Stimulated activated CD4-positive, alpha-beta T cell treated with anti-CD3 and anti-CD28 coated beads, Interleukin-4, amount 100 ng/mL, for 1 hour (primary cell): ENCODE measurements around the gene SYT8.

ENCODE experiments used
- DNase-seq: peaks from one replicate; pipeline ENCODE4 v3.0.0-alpha.2; 2020

SYT8 gene

DNA sequence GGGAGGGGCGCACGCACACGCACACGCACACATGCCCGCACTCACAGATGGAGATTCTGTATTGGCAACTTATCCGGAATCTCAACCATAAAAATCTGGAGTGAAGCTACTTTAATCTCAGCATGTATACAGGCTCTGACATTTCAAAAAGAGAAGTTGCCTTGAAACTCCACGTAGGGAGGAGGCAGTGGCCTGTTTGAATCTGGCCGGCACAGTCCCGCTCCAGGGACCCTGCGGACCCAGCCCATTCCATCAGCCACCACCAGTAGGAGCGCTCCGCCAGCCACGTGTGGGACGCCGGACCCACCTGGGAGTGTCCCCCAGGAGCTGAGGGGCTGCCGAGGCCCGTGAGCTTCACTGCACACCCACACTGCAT, 1.9 kb upstream of the SYT8 start:
- DNase-seq, result no peak

DNA sequence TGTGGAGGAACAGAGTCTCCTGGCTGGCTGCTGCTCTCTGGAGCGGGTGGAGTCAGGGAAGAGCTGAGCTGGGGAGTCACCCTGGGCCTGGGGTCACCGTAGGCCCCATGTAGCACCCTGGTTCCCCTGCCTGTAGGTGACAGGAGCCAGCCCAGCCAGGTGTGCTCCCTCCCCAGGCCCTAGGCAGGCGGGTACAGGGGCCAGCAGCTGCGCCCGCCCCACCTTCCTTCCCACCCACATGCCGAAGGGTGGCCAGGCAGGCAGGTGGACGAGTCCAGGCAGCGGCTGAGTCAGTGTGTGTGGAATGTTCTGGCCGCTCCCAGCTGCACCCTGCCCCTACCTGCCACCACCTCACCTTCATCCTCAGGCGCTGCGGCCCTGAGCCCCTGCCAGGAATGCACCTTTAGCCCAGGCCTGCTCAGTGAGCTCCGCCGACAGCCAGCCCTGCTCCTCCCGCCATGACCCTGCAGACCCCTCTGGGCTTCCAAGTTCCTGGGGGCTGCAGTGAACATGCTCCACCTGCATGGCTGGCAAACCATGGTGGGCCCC, 654 bp upstream of the SYT8 start:
- DNase-seq, result no peak

- no peak for DNase-seq
Measured at GRCh38 chr11:1835671-1836010, 851 bp downstream of the SYT8 start.

DNA sequence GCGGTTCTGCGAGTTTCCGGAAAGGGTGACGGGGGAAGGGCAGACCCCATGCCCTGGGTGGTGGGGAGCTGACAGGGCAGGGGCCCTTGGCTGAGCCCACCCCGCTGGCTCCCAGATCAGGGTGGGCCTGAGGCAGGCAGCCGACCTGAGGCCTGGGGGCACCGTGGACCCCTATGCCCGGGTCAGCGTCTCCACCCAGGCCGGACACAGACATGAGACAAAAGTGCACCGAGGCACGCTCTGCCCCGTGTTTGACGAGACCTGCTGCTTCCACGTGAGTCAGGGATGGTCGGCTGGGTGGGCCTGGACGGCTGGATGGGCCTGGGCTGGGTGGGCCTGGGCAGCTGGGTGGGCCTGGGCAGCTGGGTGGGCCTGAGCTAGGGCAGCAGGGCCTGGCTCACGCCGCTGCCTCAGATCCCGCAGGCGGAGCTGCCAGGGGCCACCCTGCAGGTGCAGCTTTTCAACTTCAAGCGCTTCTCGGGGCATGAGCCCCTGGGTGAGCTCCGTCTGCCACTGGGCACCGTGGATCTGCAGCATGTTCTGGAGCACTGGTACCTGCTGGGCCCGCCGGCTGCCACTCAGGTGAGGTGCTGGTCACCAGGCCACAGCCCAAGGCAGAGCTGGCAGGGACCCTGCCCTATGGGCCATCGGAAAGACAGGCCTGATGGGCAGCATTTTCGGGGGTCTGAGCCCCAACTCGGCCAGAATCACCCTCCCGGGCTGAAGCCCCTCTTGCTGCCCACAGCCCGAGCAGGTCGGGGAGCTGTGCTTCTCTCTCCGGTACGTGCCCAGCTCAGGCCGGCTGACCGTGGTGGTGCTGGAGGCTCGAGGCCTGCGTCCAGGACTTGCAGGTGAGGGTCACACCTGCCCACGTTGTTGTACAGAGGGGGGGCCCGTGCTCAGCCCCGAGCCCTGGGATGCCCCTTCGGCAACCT, 1.5 kb downstream of the SYT8 start:
- DNase-seq, result no peak

DNA sequence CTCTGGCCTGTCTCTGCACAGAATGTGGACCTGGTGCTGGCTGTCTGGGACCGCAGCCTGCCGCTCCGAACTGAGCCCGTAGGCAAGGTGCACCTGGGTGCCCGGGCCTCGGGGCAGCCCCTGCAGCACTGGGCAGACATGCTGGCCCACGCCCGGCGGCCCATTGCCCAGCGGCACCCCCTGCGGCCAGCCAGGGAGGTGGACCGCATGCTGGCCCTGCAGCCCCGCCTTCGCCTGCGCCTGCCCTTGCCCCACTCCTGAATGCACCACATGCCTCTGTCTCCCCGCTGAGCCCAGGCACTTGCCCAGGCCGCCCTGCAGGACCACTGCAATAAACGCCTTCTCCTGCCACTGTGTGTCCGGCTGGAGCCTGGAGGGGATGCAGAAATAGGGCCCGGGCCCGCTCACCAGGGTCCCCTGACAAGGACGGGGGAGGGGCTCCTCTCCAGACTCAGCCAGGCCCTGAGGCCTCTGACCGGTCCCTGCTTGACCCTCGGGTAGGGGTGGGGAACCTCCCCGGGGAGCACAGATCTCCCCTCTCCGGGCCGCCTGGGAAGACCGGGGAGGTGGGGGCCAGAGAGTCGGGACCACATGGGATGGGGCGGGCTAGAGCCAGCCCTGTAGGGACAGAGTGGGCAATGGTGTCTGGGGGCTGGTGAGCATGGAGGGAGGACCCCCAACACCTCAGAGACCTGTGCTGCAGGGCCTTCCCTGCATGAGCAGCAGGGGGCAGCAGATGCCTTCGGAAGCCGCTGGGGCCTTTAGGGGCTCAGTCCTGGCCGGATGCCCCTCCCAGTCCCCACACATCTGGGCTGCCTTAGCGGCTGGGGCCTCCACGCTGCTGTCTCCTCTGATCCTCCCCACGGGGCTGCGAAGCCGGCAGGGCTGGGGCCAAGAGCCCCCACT, 2.6 kb downstream of the SYT8 start:
- DNase-seq, result peak; percentile 79

DNA sequence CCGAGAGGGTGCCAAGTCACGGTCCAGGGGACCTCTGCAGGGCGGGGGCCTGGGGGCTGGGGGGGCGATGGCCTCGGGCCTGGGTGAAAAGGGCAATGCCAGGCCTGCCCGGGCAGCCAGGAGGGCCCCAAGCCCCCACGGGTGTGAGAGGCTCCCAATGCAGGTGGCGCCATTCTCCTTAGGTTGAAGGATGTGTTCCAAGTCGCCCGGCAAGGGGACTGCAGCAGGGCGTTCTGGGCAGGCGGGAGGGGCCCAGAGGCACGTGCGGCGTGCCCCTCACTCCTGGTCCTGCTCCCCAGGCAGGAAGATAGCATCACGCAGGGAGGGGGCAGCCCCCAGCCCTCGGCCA, 3.3 kb downstream of the SYT8 start:
- no peak for DNase-seq

DNA sequence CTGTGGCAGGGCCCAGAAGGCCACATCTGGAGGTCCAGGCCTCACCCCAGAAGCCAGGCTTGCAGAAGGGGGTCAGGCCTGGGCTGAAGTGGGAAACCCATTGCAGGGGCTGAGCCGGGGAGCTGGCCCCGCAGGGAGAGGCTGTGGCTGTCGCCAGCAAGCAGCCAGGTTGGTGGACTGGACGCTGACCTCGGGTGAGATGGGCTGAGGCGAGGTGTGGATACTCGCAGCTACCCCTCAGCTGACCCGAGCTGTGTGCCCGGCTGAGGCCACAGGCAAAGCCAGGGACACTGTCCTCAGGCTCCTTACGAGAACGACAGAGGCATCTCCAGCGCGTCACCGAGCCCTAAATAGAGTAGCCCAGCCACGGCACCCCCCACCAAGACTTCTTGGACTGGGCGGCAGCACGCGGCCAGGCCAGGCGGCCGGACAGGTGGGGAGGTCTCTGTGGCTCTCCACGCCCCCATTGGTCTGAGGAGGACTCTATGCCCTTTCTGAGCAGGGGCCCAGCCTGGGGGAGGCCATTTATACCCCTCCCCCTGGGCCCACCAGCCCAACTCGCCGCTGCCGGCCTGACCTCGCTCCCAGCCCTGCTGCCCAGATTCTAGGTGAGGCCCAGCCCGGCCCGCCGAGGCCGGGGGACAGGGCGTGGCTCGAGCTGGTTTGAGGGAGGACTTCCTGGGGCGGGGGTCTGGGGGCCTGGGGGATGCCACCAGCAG, 3.8 kb downstream of the SYT8 start, which contains the start of gene TNNI2:
TSS of gene TNNI2 (plus strand) at position 556 of the 719 bp plus-strand sequence. CDS start 716 bp downstream, outside the sequence.
- DNase-seq, result no peak

DNA sequence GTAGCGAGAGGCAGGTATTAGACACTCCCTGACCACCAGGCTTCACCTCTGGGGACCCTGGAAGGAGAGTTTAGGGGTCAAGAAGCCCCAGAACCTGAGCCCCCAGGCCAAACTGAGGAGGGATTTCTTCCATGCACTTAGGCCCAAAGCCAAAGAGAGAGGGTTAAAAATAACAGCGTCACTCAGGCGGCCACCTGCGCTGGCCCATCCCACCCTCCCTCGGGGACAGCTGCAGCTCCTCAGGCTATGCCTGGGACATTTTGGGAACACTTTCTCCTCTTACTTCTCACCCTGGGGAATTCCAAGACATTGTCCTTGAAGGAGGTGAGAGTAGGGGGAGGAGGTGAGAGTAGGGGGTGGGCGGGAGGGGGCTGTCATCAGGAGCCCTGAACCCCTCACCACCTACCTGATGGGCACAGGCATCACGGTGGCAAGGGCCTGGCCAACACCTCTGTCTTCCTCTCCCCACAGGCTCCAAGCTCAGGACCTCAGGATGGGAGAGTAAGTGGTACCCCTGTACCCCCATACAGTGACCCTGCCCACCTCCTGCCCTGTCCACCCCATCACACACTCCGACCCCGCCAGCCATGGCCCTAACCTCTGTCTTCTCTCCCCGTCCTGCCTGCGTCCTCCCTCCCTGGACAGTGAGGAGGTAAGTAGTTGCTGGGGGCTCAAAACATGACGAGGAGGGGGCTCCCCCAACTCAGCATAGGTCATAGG, 4.6 kb downstream of the SYT8 start:
- no peak for DNase-seq

- no peak for DNase-seq
Measured at GRCh38 chr11:1839924-1840779, 5.4 kb downstream of the SYT8 start.

- no peak for DNase-seq
Measured at GRCh38 chr11:1840780-1841480, 6.1 kb downstream of the SYT8 start.

DNA sequence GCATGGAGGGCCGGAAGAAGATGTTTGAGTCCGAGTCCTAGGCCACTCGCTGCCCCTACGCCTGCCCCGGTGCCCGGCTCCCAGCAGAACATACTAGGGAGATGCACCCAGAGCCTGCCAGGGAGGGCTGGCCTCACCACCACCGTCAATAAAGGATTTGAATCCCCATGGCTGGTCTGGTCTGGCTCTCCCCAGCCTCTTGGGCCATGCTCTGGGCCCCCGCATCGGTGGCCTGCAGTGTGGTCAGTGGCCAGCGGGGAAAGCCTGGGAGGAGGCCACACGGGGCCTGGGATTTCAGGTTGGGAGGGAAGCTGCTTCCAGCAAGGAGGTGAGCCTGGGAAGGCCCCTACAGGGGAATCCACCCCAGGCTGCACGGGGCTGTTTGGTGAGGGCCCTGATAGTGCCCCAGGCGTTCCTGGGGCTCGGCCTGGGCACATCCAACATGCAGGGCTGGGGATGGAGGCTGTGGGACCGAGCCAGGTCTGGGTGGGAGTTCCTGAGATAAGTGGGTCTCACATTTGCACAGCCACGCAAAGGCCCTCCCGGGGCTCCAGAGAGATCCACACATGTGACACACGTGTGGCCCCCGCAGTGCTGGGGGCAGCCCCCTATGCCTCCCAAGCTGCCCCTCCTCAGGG, 6.8 kb downstream of the SYT8 start:
- DNase-seq, result no peak

DNA sequence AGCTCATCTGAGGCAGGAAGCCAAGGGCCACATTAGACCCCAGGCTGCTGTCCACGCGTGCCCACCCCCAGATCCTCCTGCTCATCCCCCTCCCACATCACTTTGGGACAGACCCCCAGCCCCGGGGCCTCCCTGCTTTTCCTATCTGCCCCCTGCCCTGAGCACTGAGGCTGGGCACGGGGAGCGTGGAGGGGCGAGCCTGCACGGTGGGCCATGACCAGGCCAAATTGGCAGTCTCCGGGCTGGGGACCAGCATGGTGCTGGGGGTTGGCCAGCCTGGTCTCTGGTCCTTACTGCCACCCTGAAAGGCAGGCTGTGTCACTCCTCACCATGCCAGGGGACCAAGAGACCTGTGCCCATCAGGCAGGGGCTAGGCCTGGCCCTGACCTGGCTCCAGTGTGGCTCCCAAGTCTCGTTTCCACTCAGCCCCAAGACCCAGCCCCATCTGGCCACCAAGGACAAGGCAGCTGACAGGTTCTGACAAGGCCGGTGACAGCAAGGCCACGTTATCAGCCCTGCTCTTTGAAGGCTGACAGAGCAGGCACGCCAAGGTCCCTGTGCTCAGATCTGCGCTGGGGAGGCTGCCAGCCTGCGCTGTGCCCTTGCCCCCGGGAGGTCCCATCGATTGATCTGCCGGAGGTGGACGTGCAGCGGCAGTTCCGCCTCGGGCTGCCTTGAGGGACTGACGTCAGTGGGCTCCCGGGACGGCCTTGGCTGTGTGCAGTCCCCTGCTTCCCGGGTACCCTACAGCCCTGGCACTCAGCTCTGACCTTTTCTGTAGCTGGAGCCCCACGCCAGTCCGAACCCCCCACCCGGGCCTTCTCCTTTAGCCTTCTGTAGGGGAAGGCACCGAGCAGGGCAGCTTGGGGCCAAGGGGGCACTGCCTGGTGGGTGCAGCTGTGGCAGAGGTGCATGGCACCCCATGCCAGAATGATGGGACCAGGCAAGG, 7.6 kb downstream of the SYT8 start:
- DNase-seq, result no peak

DNA sequence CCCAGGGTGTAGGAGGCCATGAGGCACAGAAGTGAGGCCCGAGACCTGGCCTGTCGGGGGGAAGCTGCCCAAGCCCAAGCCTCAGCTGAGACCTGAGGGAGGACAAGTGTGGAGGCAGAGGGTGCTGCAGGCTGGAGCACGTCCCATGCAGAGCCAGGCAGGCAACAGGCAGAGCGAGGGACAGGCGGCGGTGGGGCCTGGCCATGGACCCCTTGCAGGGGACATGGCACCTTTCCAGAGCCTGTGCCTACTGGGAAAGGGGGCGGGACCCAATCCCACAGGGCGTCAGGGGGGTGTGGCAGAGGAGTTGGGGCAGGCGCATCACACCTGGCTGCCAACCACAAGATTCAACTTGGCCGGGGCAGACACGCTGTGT, 8.3 kb downstream of the SYT8 start:
- no peak for DNase-seq

DNA sequence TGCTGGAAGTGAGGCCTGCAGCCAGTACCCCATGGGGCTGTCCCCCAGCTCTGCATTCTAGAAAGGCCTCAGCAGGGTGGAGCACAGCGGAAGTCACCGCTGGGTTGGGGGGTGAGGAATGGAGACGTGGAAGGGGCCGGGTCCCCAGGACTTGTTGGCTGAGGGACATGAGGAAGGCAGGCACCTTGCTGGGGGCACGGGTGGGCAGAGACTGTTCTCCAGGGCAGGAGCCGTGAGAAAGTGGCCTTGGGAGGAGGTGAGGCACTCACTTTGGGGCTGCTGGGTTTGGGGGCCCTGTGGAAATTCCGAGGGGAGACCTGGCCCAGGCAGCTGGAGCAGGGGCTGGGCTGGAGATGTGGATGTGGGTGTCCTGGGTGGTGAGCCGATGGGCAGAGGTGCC, 9.0 kb downstream of the SYT8 start:
- DNase-seq, result no peak

- peak; percentile 44 for DNase-seq
Measured at GRCh38 chr11:1844221-1845094, 9.7 kb downstream of the SYT8 start.

DNA sequence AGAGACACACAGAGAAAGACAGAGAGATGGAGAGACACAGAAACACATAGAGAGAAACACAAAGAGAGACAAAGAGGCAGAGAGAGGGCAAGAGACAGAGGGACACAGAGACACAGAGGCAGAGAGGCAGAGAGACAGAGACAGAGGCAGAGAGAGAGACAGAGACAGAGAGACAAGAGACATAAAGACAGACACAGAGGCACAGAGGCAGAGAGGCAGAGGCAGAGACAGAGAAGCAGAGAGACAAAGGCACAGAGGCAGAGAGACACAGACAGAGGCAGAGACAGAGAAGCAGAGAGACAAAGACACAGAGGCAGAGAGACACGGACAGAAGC, 10.3 kb downstream of the SYT8 start:
- DNase-seq, result no peak

DNA sequence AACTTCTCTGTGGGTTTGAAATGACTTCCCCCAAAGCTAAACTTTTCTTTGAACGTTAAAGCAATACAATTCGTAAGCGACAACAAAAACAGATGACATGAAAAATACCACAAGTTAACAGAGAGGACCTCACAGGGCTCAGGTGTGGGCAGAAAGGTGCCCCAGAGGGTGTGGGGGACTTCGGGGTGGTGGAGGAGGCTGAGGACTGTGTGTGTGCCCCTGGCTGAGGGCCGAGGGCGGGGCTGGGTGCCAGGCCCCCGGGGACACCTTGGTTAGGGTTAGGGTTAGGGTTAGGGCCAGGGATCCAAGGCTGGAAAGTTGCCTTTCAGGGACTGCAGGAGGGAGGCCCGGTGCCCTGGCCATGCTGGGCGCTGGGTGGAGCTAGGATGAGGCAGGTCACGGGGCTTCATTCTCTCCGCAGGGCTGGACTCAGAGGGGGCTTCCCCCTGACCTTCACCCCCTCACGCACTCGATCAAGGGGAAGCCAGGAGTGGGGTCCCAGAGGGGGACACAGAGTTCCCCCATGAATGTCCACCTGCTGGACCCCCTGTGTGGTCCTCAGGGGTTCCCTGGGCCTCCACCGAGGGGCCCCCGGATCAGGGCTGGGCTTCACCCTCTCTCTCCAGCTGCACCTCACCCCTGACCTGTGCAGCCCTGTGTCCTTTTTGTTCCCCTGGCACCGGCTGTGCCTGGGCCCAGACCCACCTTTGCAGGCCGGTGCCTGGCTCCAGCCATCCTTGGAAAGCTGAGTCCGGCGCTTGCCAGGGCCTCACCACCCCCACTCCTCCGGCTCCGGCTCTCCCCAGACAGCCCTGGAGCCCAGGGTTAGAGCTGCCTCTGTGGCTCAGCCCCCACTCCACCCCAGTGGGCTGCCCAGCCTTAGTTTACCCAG, 11.0 kb downstream of the SYT8 start:
- DNase-seq, result no peak
